Colonic mucosa (tissue), 4 donors: ENCODE results near the gene STRIT1. TPM values are rescaled to one million over a fixed set of nuclear protein-coding genes. Genes with fewer than 3 reads are reported as not detected.

ENCODE experiments used
- DNase-seq: peaks from one replicate; pipeline ENCODE4 v3.0.0-alpha.2; 2020
- H3K27ac ChIP-seq: fragments of 200-600 bp; one replicate; pipeline ENCODE4 v1.8.0; 2021
- H3K27me3 ChIP-seq: fragments of 200-600 bp; one replicate; pipeline ENCODE4 v1.8.0; 2021
- H3K36me3 ChIP-seq: fragments of 200-600 bp; one replicate; pipeline ENCODE4 v1.8.0; 2021
- H3K4me1 ChIP-seq: fragments of 200-600 bp; one replicate; pipeline ENCODE4 v1.8.0; 2021; ENCODE audit warnings: mild to moderate bottlenecking
- H3K4me3 ChIP-seq: fragments of 200-600 bp; one replicate; pipeline ENCODE4 v1.8.0; 2021
- H3K9ac ChIP-seq, 2 donors: one replicate each; pipeline ENCODE4 v1.7.0; 2013; ENCODE audit warnings: control low read depth in 2 of 2, low read depth in 2 of 2, low read length in 2 of 2
- H3K9me3 ChIP-seq: fragments of 200-600 bp; one replicate; pipeline ENCODE4 v1.8.0; 2021
- intact Hi-C: fragments of 100-400 bp; cut with DNase I; formaldehyde crosslinking; loops from one replicate; pipeline ENCODE4 v1.14.1; 2022
- total RNA-seq, 2 donors: library from RNA; stranded (reverse); fragmentation: NEBNext Ultra II Directional in 1 of 2; extraction: Animal tissue kit (Norgen Biotek cat#: 25700) in 1 of 2; gene quantifications; one replicate each; pipeline ENCODE4 v1.2.1, GENCODE V29; 2021
- TF ChIP-seq, protein P1 (sequence below): fragments of 200-600 bp; IDR thresholded peaks from one replicate; pipeline ENCODE4 v1.8.0; 2022; ENCODE audit warnings: antibody characterized with exemption, mild to moderate bottlenecking
- donor health status: healthy.
- donor health status: DM: no; HTN: no; CAD: no.
- donor health status: DM: no; HTN: no; CAD: no.

STRIT1 gene
- total RNA-seq, 2 donors from 2014 or later = not detected

DNA sequence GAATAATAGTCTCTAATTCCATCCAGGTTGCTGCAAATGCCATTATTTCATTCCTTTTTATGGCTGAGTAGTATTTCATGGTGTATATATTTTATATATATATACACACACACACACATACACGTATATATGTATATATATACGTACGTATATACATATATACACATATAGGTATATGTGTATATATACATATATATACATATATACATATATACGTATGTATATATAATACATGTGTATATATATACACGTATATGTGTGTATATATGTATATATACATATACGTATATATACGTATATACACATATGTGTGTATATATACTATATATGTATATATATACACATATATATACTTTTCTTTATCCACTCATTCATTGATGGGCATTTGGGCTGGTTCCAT lies 13.7 kb upstream of the STRIT1 start:
- H3K9me3 ChIP-seq = no peaks in the 10 kb centered on the region
- H3K4me3 ChIP-seq = no peak overlapping the region
- H3K9ac ChIP-seq = no peak overlapping the region
- H3K27me3 ChIP-seq = no peaks in the 10 kb centered on the region
- TF ChIP-seq, protein P1, sequence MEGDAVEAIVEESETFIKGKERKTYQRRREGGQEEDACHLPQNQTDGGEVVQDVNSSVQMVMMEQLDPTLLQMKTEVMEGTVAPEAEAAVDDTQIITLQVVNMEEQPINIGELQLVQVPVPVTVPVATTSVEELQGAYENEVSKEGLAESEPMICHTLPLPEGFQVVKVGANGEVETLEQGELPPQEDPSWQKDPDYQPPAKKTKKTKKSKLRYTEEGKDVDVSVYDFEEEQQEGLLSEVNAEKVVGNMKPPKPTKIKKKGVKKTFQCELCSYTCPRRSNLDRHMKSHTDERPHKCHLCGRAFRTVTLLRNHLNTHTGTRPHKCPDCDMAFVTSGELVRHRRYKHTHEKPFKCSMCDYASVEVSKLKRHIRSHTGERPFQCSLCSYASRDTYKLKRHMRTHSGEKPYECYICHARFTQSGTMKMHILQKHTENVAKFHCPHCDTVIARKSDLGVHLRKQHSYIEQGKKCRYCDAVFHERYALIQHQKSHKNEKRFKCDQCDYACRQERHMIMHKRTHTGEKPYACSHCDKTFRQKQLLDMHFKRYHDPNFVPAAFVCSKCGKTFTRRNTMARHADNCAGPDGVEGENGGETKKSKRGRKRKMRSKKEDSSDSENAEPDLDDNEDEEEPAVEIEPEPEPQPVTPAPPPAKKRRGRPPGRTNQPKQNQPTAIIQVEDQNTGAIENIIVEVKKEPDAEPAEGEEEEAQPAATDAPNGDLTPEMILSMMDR = no peak
- no peaks in the 10 kb centered on the region for H3K4me1 ChIP-seq
- H3K36me3 ChIP-seq = no peaks in the 10 kb centered on the region
- intact Hi-C loops = no loop called here
- no peak overlapping the region for H3K27ac ChIP-seq
- no peak for DNase-seq

DNA sequence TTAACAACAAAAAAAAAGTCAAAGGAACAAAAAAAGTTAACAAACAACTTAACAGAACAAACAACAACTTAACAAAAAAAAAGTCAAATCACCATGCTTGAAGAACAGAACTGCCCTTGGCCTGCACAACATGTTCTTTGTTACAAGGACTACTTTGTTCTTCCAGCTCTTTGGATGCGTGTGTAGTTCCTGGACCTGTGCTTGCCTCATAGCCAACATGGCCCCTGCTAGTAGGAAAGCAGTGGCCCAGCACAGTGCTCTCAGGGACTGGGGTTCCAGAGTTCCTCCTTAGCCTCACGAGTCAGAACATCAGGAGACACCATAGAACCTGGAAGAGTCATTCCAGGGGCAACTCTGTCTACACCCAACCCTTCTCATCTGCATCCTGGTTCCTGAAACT lies 10.9 kb upstream of the STRIT1 start:
- H3K9ac ChIP-seq = no peak overlapping the region
- H3K4me3 ChIP-seq = no peak overlapping the region
- no peaks in the 10 kb centered on the region for H3K36me3 ChIP-seq
- intact Hi-C loops = no loop called here
- TF ChIP-seq, protein P1 = no peak
- H3K4me1 ChIP-seq = no peaks in the 10 kb centered on the region
- H3K9me3 ChIP-seq = no peaks in the 10 kb centered on the region
- H3K27me3 ChIP-seq = no peaks in the 10 kb centered on the region
- no peak overlapping the region for H3K27ac ChIP-seq
- no peak for DNase-seq

DNA sequence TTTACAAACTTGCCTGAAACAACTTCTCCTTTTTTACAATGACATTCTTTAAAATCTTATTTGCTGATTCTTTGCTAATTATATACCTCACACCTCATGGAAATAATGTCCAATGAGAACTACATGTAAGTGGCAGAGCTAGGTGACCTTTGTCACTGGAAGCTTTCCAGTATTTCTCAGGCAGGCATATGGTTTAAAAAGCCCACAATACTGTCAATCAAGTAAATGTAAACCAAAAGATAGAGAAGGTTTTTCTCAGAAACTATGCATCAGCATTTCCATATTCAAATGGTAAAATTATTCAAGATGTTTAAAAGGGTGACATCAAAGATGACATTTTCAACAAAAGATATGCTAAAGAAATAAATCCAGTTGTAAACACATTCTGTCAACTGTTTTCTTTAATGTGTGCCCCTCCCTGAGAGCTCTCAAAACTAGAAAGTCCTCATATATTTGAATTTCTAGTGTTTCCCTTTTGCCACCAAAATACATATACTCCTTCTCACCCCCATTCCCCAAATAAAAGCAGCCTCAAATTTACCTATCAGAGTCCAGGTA lies 10.1 kb upstream of the STRIT1 start:
- no peaks in the 10 kb centered on the region for H3K9me3 ChIP-seq
- intact Hi-C loops = no loop called here
- H3K27me3 ChIP-seq = no peaks in the 10 kb centered on the region
- H3K4me3 ChIP-seq = no peak overlapping the region
- no peaks in the 10 kb centered on the region for H3K4me1 ChIP-seq
- TF ChIP-seq, protein P1 = no peak
- no peak overlapping the region for H3K9ac ChIP-seq
- no peaks in the 10 kb centered on the region for H3K36me3 ChIP-seq
- H3K27ac ChIP-seq = no peak overlapping the region
- no peak for DNase-seq

DNA sequence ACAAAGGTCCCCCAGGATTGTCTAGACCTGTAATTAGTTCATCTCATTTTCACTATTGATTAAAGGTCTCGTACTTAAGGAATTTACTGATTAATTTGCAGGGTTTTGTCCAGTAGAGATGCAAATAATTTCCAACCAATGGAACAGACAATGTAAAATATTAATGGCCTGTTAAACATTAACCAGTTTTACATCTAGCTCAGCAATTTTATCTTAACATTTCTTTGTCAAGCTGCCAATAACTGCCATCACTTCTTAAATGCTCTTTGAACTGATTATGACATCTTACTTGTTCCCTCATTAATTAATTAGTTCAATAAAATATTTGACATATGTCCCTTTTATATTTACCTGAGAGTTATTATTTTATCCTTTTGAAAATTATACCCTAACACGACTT lies 9.4 kb upstream of the STRIT1 start:
- Histone ChIP-seq H3K27ac (no peak overlapping the region), H3K4me3 (no peak overlapping the region), H3K9me3 (no peaks in the 10 kb centered on the region), H3K9ac (no peak overlapping the region), H3K4me1 (no peaks in the 10 kb centered on the region), H3K36me3 (no peaks in the 10 kb centered on the region), H3K27me3 (no peaks in the 10 kb centered on the region)
- TF ChIP-seq, protein P1 = no peak
- intact Hi-C loops = no loop called here
- DNase-seq = no peak

DNA sequence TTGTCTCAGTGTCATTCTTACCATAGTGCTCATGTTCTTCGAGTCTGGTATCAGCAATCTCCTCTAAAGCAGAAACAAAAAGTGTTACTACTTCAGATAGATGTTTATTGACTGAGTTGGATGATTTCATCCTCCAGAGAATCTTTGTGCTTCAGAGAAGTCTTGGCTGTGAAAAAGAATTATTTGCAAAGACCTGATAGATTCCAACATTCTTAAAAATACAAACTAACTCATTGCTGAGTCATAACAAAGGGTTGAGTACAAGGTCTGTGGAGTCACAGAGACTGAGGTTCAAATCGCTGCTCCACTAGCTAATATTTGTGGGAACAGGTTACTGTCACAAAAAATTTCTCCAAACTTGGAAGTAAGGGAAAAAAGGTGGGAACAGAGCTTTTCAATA lies 9.0 kb upstream of the STRIT1 start:
- H3K4me3 ChIP-seq = no peak overlapping the region
- H3K27me3 ChIP-seq = no peaks in the 10 kb centered on the region
- intact Hi-C loops = no loop called here
- H3K36me3 ChIP-seq = no peaks in the 10 kb centered on the region
- no peak overlapping the region for H3K27ac ChIP-seq
- TF ChIP-seq, protein P1 = no peak
- H3K4me1 ChIP-seq = no peaks in the 10 kb centered on the region
- H3K9ac ChIP-seq = no peak overlapping the region
- H3K9me3 ChIP-seq = no peaks in the 10 kb centered on the region
- no peak for DNase-seq

DNA sequence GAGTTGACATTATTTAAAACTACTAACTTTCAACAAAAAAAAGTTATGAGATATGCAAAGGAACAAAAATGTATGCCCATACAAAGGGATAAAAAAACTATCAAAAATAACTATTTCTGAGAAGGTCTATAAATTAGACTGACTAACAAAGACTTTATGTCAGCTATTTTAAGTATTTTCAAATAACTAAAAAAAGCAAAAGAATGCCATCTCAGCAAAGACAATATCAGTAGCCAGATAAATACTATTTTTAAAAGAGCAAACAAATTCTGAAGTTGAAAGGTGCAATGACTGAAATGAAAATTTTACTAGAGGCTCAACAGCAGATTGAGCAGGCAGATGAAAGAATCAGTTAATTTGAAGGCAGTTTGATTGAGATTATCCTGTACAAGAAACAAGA lies 3.6 kb upstream of the STRIT1 start:
- TF ChIP-seq, protein P1 = no peak
- DNase-seq = no peak
- intact Hi-C loops = no loop called here
- Histone ChIP-seq H3K27ac (no peak overlapping the region), H3K36me3 (no peaks in the 10 kb centered on the region), H3K4me3 (no peak overlapping the region), H3K9ac (no peak overlapping the region), H3K4me1 (no peaks in the 10 kb centered on the region), H3K9me3 (no peaks in the 10 kb centered on the region), H3K27me3 (no peaks in the 10 kb centered on the region)
